Ovary (tissue), 9 donors: ENCODE data around the gene ZSCAN18. TPM values are rescaled to one million over a fixed set of nuclear protein-coding genes. Genes with fewer than 3 reads are reported as not detected.
A peak's percentile ranks its signal among the peaks of the same experiment; 100 is the strongest.

Experiments used
- DNase-seq, 5 donors: peaks; one replicate each; pipeline ENCODE4 v3.0.0-alpha.2; 2019 to 2020
- H3K27ac ChIP-seq, 2 donors: fragments of 200-600 bp; one replicate each; pipeline versions ENCODE4 v1.5.1 to v1.8.0; 2019 to 2022
- H3K27me3 ChIP-seq: fragments of 200-600 bp; one replicate; pipeline ENCODE4 v1.8.0; 2022
- H3K36me3 ChIP-seq: fragments of 200-600 bp; sonication (generic); one replicate; pipeline ENCODE4 v1.5.1; 2019
- H3K4me1 ChIP-seq: one replicate; pipeline ENCODE4 v1.8.1; 2013; ENCODE audit warnings: mild to moderate bottlenecking, moderate library complexity; ENCODE audit not compliant: insufficient read depth
- H3K4me3 ChIP-seq: fragments of 200-600 bp; sonication (generic); one replicate; pipeline ENCODE4 v1.5.1; 2017
- H3K9me3 ChIP-seq, 2 donors: fragments of 200-600 bp in 1 of 2; sonication (generic) in 1 of 2; one replicate each; pipeline versions ENCODE4 v1.5.1 to v1.8.1; 2013 to 2019; ENCODE audit warnings: mild to moderate bottlenecking in 1 of 2, moderate library complexity in 1 of 2
- CTCF ChIP-seq, 3 donors: fragments of 450-650 bp in 2 of 3; fragments of 200-600 bp in 1 of 3; IDR thresholded peaks; one replicate each; pipeline versions ENCODE4 v1.5.1 to v1.8.0; 2016 to 2022; ENCODE audit warnings: antibody characterized with exemption in 3 of 3, mild to moderate bottlenecking in 1 of 3
- EP300 ChIP-seq: sonication (generic); formaldehyde crosslinking; IDR thresholded peaks from one replicate; pipeline ENCODE4 v1.6.1; 2017; ENCODE audit warnings: antibody characterized with exemption
- POLR2A ChIP-seq: fragments of 450-650 bp; IDR thresholded peaks from one replicate; pipeline ENCODE4 v1.6.1; 2017; ENCODE audit warnings: antibody characterized with exemption, mild to moderate bottlenecking, moderate library complexity
- WGBS, 3 donors: extraction: QIAGEN DNeasy Blood & Tissue Kit in 1 of 3; methylation state at CpG; one replicate each; pipeline versions ENCODE4 v1.1.5 to v1.1.7; 2013 to 2017; 5-methylcytosine and 5-hydroxymethylcytosine counted together
- intact Hi-C, 4 donors: fragments of 100-400 bp; cut with DNase I; formaldehyde crosslinking; loops; one replicate each; pipeline versions ENCODE4 v1.11.0 to v1.15.1; 2022 to 2023
- polyA plus RNA-seq, 2 donors: library from polyadenylated mRNA; stranded (reverse); fragments of 200-250 nt in 1 of 2; fragments of 350-450 nt in 1 of 2; fragmentation: Illumina TruSeq in 1 of 2; extraction: RNeasy Lipid Tissue Mini Kit (QIAGEN cat#74804) in 1 of 2; gene quantifications; one replicate each; pipeline ENCODE4 v1.2.3, GENCODE V29; 2013 to 2014
- total RNA-seq, 7 donors: library from RNA; depleted of rRNA in 2 of 7; stranded (reverse); fragments of >200 nt in 2 of 7; fragmentation: NEBNext Ultra II Directional in 3 of 7; extraction: Animal tissue kit (Norgen Biotek cat#: 25700) in 3 of 7; gene quantifications; one replicate each; pipeline versions ENCODE4 v1.1.0 to v1.2.4, GENCODE V29; 2016 to 2023
- donor health status: DM: no; HTN: no; CAD: no; lungs with moderate emphysema.
- donor health status: DM: no; HTN: no; CAD: no.
- donor health status: Bipolar disorder and iron deficiency.
- donor health status: DM: yes; HTN: yes; CAD: no.
- donor health status: DM: no; HTN: no; CAD: no.
- donor health status: DM: yes; HTN: yes; CAD: no.

ZSCAN18 gene
- total and polyA plus RNA-seq, 9 donors: 32.1 to 144 (median 117) TPM

- no peak overlapping the region for H3K27ac ChIP-seq
- WGBS, 3 donors: 92 to 98% (median 96%) methylated on average over 13 to 29 of the region's 29 CpGs
- TF ChIP-seq CTCF (IDR thresholded peaks at IDR 0.05) (no peak), EP300 (no peak), POLR2A (no peak)
- no peaks in the 10 kb centered on the region for H3K27me3 ChIP-seq
- peaks cover 8% of the 10 kb centered on the region for H3K36me3 ChIP-seq
- peaks cover 3 to 77% of the 10 kb centered on the region in 2 donors for H3K9me3 ChIP-seq
- no peak overlapping the region for H3K4me3 ChIP-seq
- no peak for DNase-seq
- H3K4me1 ChIP-seq: no peaks in the 10 kb centered on the region
- intact Hi-C loops: loop anchor here in 1 of 4 donors (5.0 kb wide), 1 partner anchor 93 kb away; no protein-coding TSS in a partner anchor
Measured at GRCh38 chr19:58085348-58085875, 12.6 kb downstream of the ZSCAN18 start.

GRCh38 chr19:58084596-58085347, 13.3 kb downstream of the ZSCAN18 start:
- 97 to 99% (median 98%) methylated on average over 65 to 69 of the region's 69 CpGs for WGBS, 3 donors
- peaks cover 3 to 72% of the 10 kb centered on the region in 2 donors for H3K9me3 ChIP-seq
- no peaks in the 10 kb centered on the region for H3K27me3 ChIP-seq
- H3K4me1 ChIP-seq: no peaks in the 10 kb centered on the region
- peak in 1 of 5 donors; percentile 22 for DNase-seq
- peaks cover 8% of the 10 kb centered on the region for H3K36me3 ChIP-seq
- no peak for TF ChIP-seq POLR2A
- TF ChIP-seq EP300: no peak
- no peak for TF ChIP-seq CTCF (IDR thresholded peaks at IDR 0.05)
- H3K4me3 ChIP-seq: no peak overlapping the region
- intact Hi-C loops: loop anchor here in 1 of 4 donors (5.0 kb wide), 1 partner anchor 92 kb away; no protein-coding TSS in a partner anchor
- no peak overlapping the region for H3K27ac ChIP-seq

- 97 to 100% (median 97%) methylated on average over 3 of the region's 3 CpGs for WGBS, 3 donors
- DNase-seq: no peak
- H3K36me3 ChIP-seq: peaks cover 8% of the 10 kb centered on the region
- no peak overlapping the region for H3K4me3 ChIP-seq
- no peaks in the 10 kb centered on the region for H3K4me1 ChIP-seq
- H3K9me3 ChIP-seq: peaks cover 3 to 64% of the 10 kb centered on the region in 2 donors
- TF ChIP-seq POLR2A (no peak), EP300 (no peak), CTCF (IDR thresholded peaks at IDR 0.05) (no peak)
- H3K27ac ChIP-seq: no peak overlapping the region
- intact Hi-C loops: no loop called here
- H3K27me3 ChIP-seq: no peaks in the 10 kb centered on the region
Measured at GRCh38 chr19:58083021-58083420, 15.0 kb downstream of the ZSCAN18 start.

GRCh38 chr19:58079792-58080191, 18.2 kb downstream of the ZSCAN18 start:
- Histone ChIP-seq H3K27me3 (no peaks in the 10 kb centered on the region), H3K27ac (no peak overlapping the region), H3K4me1 (no peaks in the 10 kb centered on the region), H3K36me3 (peaks cover 5% of the 10 kb centered on the region), H3K4me3 (no peak overlapping the region), H3K9me3 (peaks cover 3 to 53% of the 10 kb centered on the region in 2 donors)
- 91 to 94% (median 93%) methylated on average over 10 of the region's 10 CpGs for WGBS, 3 donors
- TF ChIP-seq EP300 (no peak), CTCF (IDR thresholded peaks at IDR 0.05) (no peak), POLR2A (no peak)
- intact Hi-C loops: no loop called here
- DNase-seq: no peak
